HG02623 (cell line): ENCODE measurements around the gene DDAH1.
A peak's percentile ranks its signal among the peaks of the same experiment; 100 is the strongest.
"Not testable (repeated sequence)": the region's sequence is repeated elsewhere in the genome, so short reads cannot be mapped to it uniquely, and the experiment has no call there.

Source experiments
- ATAC-seq: cut with Tn5 transposase; IDR thresholded peaks from one replicate; pipeline ENCODE4 v1.9.1; 2021; ENCODE audit warnings: moderate library complexity; ENCODE audit not compliant: unreplicated experiment

Gene DDAH1

DNA sequence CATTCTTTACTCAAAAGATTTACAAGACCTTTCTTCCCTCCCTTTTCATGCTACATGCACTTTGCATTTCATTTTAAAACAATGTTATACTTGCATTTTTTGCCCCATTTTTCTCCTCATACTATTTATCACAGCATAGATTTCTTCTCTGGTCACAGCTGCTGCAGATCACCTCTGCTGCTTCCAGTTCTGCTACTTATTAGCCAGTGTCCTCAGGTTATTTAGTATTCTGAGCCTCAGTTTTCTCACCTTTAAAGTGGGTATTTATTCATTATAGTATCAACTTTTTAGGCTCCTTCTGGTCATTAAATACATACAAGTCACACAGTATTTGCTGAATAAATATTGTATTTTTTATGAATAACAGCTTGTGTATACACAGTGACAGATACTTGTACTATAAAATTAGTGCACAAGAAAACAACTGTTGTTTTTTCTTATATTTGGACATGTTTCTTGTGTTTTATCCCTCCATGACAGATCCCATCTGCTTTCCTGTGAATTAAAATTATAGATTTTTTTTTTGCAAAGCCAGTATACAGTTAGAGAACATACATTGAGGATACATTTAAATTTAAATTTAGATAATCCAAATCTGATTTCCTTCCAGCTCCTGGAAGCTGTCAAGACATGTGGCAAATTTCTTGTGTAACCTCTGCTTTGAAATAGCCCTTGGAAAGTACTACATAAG lies 103.2 kb downstream of the DDAH1 start:
- ATAC-seq: no peak

DNA sequence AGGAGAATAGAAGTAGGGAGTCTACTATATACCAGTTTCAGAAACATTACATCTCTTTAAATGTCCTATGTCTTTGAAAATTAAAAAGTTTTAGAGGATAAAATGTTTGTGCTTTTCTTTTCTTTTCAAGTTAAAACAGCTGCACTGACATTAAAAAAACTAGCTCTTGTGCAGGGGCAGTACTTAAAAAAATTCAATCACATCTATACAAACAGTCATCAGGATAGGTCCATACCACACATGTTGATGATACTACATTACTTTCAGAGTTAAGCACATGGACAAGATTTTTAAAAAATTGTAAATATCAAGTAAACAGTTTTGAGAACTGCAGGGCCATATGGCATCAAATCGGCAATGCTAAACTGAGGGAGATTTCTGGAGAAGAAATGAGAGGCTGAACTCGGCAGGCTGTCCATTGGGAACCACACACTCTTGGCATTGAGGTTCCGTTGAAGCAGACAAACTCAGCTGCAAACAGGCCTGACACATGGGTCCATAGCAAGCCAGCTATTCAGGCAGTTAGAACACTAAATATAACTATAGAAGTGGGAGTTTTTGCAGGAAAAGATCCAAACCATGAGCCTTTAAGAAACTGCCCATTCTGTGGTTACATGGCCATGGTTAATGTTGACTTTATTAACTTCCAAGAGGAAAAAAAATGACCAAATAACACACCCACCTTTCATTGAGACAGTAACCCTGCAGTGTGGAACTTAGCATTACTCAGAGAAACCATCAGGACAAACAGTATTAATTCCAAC lies 104.0 kb downstream of the DDAH1 start:
- no peak for ATAC-seq

DNA sequence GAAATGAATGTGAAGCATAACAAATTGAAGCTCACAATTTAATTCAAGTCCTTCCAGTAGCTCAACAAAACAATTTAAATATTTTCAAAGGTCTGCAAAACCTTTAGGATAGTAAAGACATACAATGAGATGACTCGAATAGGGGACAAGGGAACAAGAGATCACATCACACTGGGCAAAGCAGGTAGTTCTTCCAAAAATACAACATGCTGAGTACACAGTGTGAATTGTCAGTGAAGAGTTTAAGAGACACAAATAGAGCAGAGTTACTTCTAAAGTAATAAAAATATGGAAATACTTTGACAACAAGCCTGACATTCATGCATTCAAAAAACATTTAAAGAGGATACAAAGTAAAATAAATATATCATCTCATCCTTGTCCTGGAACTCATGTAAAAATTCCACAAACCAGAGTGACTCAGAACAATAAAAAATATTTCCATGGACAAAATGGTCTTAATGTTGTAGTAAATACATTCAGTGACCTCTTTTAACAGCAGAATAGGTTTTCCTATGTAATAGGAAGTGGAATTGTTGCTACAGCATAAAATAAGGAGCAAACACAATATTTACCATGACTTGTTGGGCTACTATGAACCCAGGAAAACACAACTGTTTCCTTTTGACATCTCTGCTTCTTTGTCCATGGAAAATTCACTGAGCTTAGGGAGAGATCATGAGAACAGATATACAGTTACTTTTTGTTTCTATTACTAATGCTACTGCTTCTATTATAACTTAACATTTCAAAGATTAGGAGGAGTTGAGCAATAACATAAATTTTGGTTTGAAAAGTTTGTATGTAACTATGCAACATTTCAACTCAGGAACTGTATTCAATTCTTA lies 104.9 kb downstream of the DDAH1 start:
- no peak for ATAC-seq

DNA sequence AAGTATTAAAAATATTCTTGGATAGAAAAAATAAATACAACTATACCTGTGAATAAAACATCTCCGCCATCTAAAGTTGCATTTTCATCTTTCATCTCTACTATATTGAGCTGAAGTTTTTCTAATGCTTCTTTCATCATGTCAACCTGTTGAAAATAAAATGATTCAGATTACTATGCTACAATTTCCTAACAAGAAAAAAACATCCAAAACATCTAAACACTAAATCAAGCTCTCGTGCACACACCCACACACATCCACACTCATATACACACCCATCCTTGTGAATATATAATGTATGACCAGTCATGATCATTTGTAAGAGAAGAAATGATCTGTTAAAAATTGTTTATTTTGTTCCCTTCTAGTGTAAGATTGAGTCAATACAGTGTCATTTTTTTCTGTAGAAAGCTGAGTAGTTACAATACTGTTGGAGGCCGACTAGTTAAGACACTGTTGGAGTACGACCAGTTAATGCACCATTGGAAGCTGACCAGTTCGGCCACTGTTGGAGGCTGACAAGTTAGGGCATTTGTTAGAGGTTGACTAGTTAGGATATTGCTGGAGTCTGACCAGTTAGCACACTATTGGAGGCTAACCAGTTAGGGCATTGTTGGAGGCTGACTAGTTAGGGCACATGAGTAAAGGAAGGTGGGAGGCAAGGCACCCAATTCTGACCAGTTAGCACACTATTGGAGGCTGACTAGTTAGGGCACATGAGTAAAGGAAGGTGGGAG lies 106.1 kb downstream of the DDAH1 start:
- no peak for ATAC-seq

DNA sequence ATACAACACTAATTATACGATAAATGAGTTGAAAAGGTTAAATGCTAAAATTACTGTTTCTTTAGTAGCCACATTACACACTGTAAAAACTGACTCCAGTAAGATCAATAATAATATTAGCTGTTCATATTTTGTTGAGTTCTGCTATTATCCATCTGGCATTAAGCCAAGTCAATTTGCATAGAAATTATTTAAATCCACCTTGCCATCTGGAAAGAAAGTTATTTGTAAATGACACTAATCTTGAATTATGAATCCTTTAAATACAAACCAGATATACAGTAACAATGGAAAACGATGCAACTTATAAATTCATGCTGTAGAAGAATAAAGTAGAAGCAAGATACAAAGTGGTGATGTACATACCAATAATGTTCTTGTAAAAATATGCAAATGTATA lies 107.1 kb downstream of the DDAH1 start:
- ATAC-seq: no peak

DNA sequence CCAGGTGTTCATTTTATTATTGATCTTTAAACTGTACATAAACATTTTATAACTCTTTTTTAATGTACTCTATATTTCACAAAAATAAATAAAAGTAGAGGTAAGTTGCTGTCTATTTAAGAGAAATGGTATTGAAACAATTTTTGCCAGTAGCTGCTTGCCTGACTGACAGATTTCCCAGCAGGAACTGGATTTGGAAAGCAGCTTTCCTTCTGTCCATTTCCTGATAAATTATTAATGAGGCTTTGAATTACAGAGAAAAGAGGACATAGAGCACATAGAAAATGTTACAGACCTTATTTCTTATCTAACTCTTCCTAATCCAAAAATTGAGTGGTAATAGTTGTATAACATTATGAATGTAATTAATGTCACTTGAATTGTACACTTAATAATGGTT lies 108.8 kb downstream of the DDAH1 start:
- no peak for ATAC-seq

DNA sequence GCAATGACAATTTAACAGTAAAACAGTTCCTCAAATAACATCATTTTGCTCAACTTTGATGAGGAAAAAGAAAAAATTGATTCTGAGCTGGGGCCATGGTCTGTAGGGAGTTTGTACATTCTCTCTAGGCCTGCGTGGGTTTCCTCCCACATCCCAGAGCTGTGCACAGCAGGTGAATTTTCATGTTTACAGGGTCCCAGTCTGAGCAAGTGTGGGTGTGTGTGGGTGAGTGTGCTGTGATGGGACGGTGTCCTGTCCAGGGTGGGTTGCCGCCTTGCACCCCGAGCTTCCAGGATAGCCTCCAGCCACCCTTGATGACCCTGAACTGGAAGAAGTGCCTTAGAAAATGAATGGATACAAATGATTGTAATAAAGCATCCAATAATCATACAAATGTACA lies 112.9 kb downstream of the DDAH1 start:
- no peak for ATAC-seq

DNA sequence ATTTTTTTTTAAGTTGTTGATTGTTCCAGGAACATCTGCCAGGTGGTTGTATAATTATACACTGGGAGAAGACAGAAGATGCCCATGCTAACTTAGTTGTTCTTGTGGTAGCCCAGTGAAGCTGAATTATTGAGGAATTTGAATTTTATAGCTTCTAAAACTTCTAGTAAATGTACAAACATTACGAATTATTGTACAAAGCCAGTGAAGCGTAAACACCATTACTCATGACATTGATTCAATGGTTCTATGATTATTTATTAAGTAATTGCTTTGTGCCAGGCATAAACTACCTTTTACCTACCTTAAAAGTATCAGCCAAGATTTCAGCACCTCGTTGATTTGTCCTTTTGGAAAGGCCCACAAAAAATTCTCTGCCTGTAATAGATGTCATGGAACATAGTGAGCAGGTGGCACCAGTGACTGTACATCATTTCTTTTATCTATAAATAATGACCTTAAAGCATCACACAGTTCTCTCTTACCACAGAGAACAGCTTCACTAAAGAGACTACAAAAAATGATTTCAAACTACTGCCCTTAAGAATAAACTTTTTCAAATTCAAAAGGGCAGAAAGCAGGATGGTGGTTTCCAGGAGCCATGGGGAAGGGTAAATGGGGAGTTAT lies 113.6 kb downstream of the DDAH1 start:
- ATAC-seq: no peak

DNA sequence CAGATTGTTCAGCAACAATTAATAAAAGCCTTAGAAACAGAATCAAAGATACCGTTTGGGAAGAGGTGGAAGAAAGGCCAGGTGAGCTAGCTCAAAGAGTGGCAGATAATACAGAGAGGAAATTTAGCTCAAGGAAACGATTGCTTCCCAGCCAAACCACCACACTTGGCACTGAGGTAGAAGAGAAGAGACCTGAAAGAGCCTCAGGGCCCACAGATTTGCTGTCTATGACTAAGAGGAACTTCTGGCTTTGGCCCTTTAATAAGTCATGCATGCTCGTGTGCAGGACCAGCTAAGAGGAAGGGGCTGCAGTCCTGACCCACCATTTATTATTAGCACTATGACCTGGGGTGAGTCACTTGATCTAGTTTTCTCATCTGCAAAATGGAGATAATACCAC lies 115.7 kb downstream of the DDAH1 start:
- no peak for ATAC-seq

DNA sequence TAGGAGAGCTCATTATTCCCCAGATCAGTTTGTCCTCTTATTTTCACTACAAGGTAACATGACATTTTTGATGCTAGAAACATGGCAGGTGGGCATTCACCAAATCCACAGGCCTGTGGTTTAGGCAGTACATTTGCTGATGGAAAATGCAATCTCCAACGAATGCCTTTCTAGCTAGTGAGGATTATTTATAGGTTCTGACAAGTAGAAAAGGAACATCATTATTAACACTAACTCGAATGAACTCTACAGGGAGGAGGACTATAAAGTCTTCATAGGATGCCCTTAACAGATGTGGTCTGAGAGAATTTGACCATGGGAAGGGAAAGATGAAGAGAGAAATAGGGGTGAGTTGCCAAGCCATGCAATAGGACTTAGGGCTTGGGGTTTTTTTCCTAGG lies 117.1 kb downstream of the DDAH1 start:
- no peak for ATAC-seq

DNA sequence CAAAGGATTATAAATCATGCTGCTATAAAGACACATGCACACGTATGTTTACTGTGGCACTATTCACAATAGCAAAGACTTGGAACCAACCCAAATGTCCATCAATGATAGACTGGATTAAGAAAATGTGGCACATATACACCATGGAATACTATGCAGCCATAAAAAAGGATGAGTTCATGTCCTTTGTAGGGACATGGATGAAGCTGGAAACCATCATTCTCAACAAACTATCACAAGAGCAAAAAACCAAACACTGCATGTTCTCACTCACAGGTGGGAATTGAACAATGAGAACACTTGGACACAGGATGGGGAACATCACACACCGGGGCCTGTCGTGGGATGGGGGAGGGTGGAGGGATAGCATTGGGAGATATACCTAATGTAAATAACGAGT lies 117.7 kb downstream of the DDAH1 start:
- ATAC-seq: not testable (repeated sequence)

DNA sequence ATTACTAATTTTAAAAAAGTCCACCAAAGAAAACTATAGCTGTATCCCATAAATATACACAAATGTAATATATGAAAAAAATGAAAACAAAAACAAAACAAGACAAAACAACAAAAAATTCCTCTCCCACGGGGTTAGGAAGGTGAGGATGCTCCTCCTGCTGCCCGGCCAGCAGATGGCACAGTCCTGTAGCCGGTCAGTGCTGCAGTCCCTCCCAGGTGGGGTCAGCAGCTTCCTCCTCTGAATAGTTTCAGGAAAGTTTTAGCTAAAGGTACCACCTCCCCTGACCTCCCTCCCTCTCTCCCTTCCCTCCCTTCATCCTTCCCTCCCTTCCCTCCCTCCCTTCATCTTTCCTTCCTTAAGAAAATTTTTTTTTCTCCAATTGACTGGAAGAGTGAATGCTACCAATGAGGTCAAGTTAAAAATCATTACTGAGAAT lies 120.7 kb downstream of the DDAH1 start:
- ATAC-seq: no peak

DNA sequence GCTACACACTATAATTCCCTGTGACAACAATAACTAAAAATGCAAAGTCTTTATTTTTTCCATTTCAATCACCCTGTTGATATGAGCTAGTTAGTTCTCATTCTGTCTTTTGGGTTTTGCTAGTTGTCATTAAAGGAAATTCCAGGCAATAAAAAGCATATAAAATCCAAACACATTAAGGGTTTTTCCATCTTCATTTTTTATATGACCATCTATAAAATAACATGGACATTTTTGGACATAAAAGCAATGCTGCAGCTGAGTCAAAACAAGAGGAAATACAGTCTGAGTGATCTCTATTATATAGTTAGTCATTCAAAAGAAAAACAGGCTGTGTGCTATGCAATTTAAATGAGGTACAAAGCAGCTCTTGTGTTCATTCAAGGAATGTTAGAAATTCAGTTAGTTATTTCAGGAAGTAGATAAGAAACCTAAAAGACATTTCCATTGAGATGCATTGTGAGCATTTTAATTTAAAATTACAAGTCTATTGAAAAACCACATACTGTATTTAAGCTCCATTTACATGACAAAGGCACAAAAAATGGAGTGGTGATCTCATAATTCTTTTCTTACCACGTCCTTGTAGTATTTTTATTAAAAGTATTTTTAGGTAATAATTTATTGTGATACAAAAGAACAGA lies 121.2 kb downstream of the DDAH1 start:
- no peak for ATAC-seq

DNA sequence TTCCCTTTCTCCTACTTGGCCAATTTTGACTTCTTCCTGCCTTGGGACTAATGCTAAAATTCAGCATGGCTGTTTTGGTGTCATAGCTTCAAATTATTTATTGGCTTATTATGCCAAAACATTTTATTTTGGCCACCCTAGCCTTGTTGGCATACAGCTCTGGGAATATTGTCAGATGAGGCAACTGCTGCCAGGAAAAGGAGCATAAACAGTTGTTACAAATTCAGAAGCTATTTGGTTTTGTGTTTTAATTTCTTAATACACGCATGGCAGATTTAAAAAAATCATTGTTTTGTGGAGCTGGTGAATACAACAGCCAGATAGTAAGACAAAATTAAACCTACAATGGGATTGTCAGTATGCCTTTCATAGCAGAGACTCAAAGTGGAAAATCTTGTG lies 121.7 kb downstream of the DDAH1 start:
- ATAC-seq: no peak

DNA sequence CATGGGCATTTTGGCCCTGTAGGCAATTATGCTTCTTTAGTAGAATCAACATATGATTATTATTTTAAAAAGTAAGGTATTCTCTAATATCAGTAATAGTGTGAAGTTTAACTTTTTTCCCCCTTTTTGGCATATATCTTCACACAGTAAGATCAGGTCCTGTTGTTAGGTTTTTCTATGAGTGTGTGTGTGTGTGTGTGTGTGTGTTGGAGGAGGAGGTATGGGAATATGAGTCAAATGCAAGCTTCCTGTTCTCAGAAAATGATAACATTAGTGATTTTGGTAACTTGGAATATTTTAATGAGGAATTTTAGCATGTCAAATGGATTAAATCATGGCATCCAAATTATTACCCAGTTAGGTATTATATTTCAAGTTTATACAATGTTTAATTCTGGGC lies 122.8 kb downstream of the DDAH1 start:
- ATAC-seq: no peak

DNA sequence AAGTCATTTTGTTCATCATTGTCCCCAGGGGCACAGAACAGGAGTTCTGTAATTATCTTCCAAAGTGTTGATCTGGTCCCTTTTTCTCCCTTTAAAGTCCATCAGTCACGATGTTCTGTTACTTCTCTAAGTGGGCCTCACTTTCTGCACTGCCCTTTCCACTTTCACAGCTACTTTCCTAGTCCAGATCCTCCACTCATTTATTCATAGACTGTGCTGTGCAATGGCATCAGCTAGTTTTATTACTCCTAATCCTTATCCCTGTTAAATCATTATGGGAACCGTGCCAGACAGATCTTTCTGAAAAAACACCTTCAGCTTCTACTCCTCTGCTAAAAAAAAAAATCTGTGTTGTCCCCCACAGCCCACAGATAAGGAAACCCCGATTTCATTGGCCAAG lies 124.5 kb downstream of the DDAH1 start:
- no peak for ATAC-seq

DNA sequence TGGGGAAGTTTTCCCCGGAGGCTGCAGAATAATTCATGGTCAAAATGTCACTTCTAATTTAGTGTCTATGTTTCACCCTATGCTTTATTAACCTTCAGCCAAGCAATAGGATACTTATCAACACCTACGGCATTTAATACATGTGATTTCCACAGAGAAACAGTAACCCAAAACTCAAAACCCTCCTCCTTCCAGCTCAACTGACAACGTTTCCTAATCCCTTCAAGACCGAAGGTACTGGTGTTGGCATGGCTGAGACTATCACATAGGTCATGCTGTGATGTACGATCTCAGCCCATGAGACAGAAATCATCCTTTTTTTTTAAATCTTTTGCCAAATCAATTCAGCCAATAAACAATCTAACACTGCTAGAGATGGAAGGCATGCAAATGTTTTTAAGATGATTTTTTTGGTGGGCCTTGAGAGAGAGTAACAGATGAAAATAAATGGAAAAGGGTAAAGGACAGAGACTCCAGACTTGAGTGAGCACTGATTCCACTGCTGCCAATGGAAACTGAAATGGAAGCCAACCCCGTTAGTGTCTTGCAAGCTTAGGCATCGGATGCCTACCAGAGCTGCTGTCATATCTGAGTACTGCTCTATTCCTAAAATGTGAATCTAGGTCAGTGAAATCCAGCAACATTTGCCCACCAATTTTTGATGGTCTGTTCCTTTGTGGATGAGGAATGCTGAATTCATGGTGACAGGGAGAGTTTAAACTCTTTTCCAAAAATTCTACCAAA lies 125.1 kb downstream of the DDAH1 start:
- no peak for ATAC-seq

DNA sequence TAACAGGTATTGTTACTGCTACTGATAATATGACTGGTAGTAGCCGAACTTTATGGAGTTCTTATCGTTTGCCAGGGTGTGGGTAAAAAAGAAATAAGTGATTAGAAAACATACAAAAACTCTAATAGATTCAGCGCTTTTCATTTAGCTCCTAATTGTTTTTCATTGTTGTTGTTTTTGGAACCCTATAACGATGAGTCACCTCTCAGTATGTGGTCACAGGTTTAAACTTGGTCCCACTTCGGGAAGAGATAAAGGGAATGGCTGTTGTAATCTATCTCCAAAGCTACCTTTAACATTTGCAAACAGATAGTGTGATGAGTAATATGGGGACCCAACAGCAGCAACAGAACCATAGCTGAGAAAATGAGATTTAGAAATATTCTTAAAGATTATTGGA lies 125.9 kb downstream of the DDAH1 start:
- ATAC-seq: no peak

DNA sequence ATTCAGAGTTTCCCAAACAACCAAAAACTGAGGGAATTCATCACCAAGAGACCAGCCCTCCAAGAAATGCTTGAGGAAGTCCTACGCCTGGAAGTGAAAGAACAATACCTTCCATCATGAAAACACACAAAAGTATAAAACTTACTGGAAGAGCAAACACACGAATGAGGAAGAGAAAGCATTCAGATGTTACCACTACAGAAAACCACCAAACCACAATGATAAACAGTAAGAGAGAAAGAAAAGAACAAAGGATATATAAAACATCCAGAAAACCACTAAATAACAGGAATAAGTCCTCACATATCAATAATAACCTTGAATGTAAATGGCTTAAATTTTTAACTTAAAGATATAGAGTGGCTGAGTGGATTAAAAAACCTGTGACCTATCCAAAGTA lies 130.0 kb downstream of the DDAH1 start:
- peak; percentile 59 for ATAC-seq
